HepG2 (cell line): ENCODE data around the gene CLN6. TPM values are rescaled to one million over a fixed set of nuclear protein-coding genes. Genes with fewer than 3 reads are reported as not detected.

ENCODE experiments used
- ARID5B ChIP-seq: IDR thresholded peaks from 2 replicates; pipeline ENCODE4 v1.4.0; 2020; ENCODE audit warnings: mild to moderate bottlenecking, missing genetic modification reagents
- ATAD3A ChIP-seq: sonication (generic); formaldehyde crosslinking; IDR thresholded peaks from 2 replicates; pipeline ENCODE4 v1.4.0; 2020; ENCODE audit warnings: missing genetic modification reagents
- ETS1 ChIP-seq: sonication (generic); formaldehyde crosslinking; IDR thresholded peaks from 2 replicates; pipeline ENCODE4 v1.4.0; 2020; ENCODE audit warnings: missing genetic modification reagents
- HMG20B ChIP-seq: conservative IDR thresholded peaks from 2 replicates; pipeline ENCODE4 v1.6.1; 2016; ENCODE audit warnings: missing genetic modification reagents, missing compliant biosample characterization
- JARID2 ChIP-seq: sonication (generic); formaldehyde crosslinking; IDR thresholded peaks from 2 replicates; pipeline ENCODE4 v1.8.1; 2023; ENCODE audit warnings: missing genetic modification reagents, inconsistent platforms; ENCODE audit not compliant: insufficient replicate concordance
- MXI1 ChIP-seq: IDR thresholded peaks from 3 replicates; pipeline ENCODE4 v1.6.1; 2012; ENCODE audit warnings: low read depth, low read length, inconsistent platforms, borderline replicate concordance
- NCOA5 ChIP-seq: sonication (generic); formaldehyde crosslinking; IDR thresholded peaks from 2 replicates; pipeline ENCODE4 v1.4.0; 2020; ENCODE audit warnings: missing genetic modification reagents
- POLR2G ChIP-seq: fragments of 200-400 bp; formaldehyde crosslinking; IDR thresholded peaks from 2 replicates; pipeline ENCODE4 v1.6.1; 2018; ENCODE audit warnings: mild to moderate bottlenecking, low read depth, low read length, moderate library complexity
- SPEN ChIP-seq: sonication (generic); formaldehyde crosslinking; IDR thresholded peaks from 2 replicates; pipeline ENCODE4 v1.5.1; 2020; ENCODE audit warnings: low read depth, mild to moderate bottlenecking, missing genetic modification reagents
- TEAD2 ChIP-seq: sonication (generic); formaldehyde crosslinking; IDR thresholded peaks from 2 replicates; pipeline ENCODE4 v1.9.0; 2021; ENCODE audit warnings: missing genetic modification reagents
- THAP7 ChIP-seq: sonication (generic); formaldehyde crosslinking; IDR thresholded peaks from 2 replicates; pipeline ENCODE4 v1.8.1; 2023; ENCODE audit warnings: mild to moderate bottlenecking, missing genetic modification reagents
- TRIM24 ChIP-seq: sonication (generic); formaldehyde crosslinking; IDR thresholded peaks from 2 replicates; pipeline ENCODE4 v1.8.0; 2022; ENCODE audit warnings: mild to moderate bottlenecking, missing genetic modification reagents
- ZNF318 ChIP-seq: sonication (generic); formaldehyde crosslinking; IDR thresholded peaks from 2 replicates; pipeline ENCODE4 v1.4.0; 2020; ENCODE audit warnings: mild to moderate bottlenecking, missing genetic modification reagents
- ZNF580 ChIP-seq: IDR thresholded peaks from 2 replicates; pipeline ENCODE4 v1.6.1; 2016; ENCODE audit warnings: low read depth, borderline replicate concordance
- polyA plus RNA-seq, 8 experiments: library from polyadenylated mRNA; depleted of rRNA in 3 of 8; stranded (reverse) in 7 of 8; unstranded in 1 of 8; fragments of >200 nt; fragmentation: Illumina TruSeq in 4 of 8; extraction: Trizol in 4 of 8; gene quantifications; 2 replicates each; pipeline versions ENCODE4 v1.2.1 to v1.2.3, GENCODE V29; 2011 to 2016; ENCODE audit warnings: low read depth in 4 of 8, missing spikeins in 1 of 8, mixed read lengths in 1 of 8; ENCODE audit not compliant: insufficient read depth in 1 of 8
- total RNA-seq, 5 experiments: library from RNA; depleted of rRNA; stranded (reverse); fragments of >200 nt; fragmentation: Illumina TruSeq; extraction: Trizol; gene quantifications; 2 replicates each; pipeline ENCODE4 v1.2.3, GENCODE V29; 2016; ENCODE audit warnings: low read depth in 1 of 5

Gene CLN6
- total and polyA plus RNA-seq, 2 of the 13 experiments (the other 11 are each of a cell fraction or from before 2014, with no cell fraction given), result 24.9 to 27.1 TPM

GRCh38 chr15:68229386-68230156 lies at the start of gene CLN6 (continued):
- TF ChIP-seq SPEN (CRISPR knock-in tag), result peak; percentile 56; the same call in 1 of the 2 replicates
- 0 out of 2 replicates have a peak, but pooled peaks have one; percentile 54 for TF ChIP-seq ETS1 (CRISPR knock-in tag)
- no peak for TF ChIP-seq JARID2
- peak; percentile 82; the same call in 1 of the 2 replicates for TF ChIP-seq TEAD2 (CRISPR knock-in tag)
- TF ChIP-seq ARID5B (CRISPR knock-in tag), result peak; percentile 27
- no peak for TF ChIP-seq HMG20B (CRISPR knock-in tag)
- TF ChIP-seq ZNF580 (CRISPR knock-in tag), result no peak
- TF ChIP-seq NCOA5, result no peak
- peak; percentile 61; the same call in 1 of the 2 replicates for TF ChIP-seq ZNF318 (CRISPR knock-in tag)
- TF ChIP-seq THAP7 (CRISPR knock-in tag), result no peak
- peak; percentile 71; the same call in 1 of the 3 replicates for TF ChIP-seq MXI1
- no peak for TF ChIP-seq ATAD3A
- peak; percentile 82; the same call in 1 of the 2 replicates for TF ChIP-seq POLR2G
- TF ChIP-seq TRIM24 (CRISPR knock-in tag), result no peak
